ENCODE results near the gene DYNC1I1. TPM values are rescaled to one million over a fixed set of nuclear protein-coding genes. Genes with fewer than 3 reads are reported as not detected.

Gene DYNC1I1
- under 1 TPM; 0.34 to 0.58 (median 0.50) TPM for polyA plus RNA-seq (ENCODE audit: insufficient read length in 4 of 4)

DNA sequence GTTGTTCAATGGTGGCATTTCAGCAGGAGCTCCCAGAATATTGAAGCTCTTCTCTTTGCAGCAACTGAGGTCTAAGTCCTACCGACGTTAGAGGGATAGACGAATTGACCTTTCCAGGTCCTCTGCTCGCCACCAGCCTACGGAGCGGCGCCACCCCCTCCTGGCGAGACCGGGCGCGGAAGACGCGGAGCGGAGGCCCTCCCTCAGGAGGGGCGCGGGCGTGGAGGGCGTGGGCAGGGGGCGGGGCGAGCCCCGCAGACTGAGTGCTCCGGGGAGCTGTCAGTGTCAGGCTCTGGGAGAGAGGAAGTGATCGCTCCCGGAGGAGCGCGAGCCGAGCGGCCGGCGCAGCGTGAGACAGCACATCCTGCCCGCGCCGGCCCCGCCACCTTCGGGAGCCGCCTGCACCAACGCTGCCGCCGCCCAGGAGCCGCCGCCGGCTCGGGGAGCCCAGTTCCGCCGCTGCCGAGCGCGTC is at the start of gene DYNC1I1:
DYNC1I1 (plus strand) TSS at position 257 of the 473 bp plus-strand sequence. CDS start 32,176 bp downstream, outside the sequence.
- peak in 3 of 4 donors; percentile 16 to 34 (median 30) for DNase-seq (ENCODE audit: low read depth in 4 of 4, low spot score in 3 of 4)

DNA sequence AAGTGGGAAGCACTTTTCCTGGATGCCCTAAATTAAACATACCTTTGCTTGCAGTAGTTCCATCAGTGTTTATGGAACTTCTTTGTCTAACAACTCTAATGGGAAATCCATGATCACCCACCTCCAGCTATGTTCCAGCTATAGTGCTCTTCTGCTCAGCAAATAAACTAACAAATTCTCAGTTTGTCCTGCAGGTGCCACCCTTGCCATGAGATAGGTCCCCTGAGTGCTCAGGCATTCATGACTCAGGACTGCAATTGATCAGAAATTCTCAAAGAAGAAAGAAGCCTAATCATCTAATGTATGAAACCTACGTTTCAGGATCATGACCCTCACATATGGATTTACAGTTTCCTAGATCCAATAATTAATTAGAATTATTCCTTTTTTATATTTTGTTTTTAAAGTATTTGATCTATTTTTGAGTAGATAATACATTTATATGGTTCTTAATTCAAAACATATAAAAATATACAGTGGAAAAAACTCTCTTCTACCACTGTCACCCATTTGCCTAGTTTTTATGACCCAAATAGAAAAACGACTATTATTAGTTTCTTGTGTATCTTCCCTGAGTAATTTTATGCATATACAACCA is 48.7 kb upstream of the DYNC1I1 start:
- DNase-seq (ENCODE audit: low read depth in 4 of 4, low spot score in 3 of 4): peak in 3 of 4 donors; percentile 7 to 27 (median 22)

DNA sequence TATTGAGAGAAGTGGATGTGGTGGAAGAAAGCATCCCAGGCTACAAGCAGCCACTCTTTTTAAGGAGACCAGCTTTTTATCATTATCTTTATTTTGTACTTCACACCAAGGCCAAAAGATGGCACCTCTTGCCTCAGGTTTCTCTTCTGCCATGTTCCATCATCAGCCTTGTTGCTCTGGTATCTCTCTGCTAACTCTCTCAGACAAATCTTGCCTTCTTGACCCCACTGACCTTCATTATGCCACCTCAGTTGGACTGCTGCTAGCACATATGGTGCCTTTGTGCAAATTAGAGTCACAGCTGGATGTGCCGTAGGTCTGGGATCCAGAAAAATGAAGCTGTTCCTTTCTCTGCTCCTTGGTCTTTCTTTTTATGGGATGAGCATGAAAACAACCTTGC is 47.1 kb upstream of the DYNC1I1 start:
- no peak for DNase-seq (ENCODE audit: low read depth in 4 of 4, low spot score in 3 of 4)

DNA sequence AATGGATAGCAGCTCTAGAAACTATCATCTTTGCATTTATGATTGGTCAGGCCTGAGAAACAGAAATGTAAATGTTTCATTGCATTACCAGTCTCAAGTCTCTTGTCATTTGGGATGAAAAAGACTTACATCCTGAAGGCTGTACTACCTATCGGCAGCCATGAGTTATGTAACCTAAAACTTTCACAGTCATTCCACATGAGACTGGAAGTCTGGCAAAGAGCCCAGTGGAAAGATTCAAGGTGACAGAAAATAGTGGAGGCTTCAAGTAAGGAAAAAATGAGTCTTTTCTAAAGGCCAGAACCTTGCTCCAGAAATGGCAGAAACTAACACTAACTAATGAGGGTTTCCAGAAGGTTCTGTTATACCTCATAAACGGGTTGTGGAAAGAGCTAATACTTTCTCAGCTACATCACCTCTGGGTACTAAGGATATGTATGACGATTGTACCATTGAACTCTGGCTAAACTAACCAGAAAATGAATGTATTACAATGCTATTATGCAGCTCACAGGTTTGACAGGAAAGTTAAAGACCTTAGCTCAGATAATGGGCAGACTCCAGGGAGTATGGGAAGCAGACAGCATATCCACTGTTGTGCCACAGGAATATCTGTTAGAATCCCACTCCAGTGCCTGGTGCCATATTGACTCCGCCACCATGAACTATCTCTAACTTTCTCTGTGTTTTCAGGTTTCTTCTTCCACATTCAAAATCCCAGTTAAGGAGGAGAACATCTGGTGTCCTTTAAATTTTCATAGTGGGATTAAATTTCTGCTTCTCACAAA is 41.7 kb upstream of the DYNC1I1 start:
- no peak for DNase-seq (ENCODE audit: low read depth in 4 of 4, low spot score in 3 of 4)

- no peak for DNase-seq (ENCODE audit: low read depth in 4 of 4, low spot score in 3 of 4)
Observed at GRCh38 chr7:95736635-95737034, 35.7 kb upstream of the DYNC1I1 start.

GRCh38 chr7:95737828-95738505 is 34.4 kb upstream of the DYNC1I1 start:
- no peak for DNase-seq (ENCODE audit: low read depth in 4 of 4, low spot score in 3 of 4)

DNA sequence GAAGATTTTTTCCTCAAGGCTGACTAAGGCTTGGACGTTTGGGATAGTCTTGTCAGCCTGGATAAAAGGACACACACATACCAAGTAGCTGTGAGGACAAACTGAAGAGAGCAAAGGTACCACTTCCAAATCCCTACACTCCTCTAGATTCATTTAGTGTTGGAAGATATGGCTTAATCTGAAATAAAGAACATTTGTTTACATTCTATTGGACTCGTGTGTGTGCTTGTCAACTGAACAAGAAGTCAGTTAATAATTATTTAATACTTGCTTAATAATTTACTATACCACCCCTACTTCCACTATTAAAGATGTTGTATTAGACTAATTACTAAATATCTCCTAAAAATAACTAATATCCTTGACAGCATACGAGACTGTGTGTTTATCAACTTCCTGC is 23.3 kb upstream of the DYNC1I1 start:
- DNase-seq (ENCODE audit: low read depth in 4 of 4, low spot score in 3 of 4): no peak

DNA sequence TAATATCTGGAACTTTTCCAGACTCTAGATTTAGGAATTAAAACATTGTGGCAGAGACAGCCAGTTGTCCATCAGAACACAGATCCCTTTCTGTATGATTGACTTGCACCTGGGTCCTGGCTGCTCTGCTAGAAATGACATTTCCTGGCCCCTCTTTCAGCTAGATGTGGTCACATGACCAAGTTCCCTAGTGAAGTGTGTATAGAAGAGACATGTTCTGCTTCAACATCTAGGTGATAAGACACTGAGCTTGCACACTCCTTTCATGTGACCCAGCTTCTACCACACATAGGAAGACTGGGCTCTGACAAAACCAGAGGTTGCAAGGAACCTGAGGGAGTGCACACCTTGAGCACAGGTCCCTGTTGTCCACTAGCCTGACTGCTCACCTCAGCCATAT is 22.8 kb upstream of the DYNC1I1 start:
- no peak for DNase-seq (ENCODE audit: low read depth in 4 of 4, low spot score in 3 of 4)

- DNase-seq (ENCODE audit: low read depth in 4 of 4, low spot score in 3 of 4): no peak
Observed at GRCh38 chr7:95753440-95753839, 18.9 kb upstream of the DYNC1I1 start.

DNA sequence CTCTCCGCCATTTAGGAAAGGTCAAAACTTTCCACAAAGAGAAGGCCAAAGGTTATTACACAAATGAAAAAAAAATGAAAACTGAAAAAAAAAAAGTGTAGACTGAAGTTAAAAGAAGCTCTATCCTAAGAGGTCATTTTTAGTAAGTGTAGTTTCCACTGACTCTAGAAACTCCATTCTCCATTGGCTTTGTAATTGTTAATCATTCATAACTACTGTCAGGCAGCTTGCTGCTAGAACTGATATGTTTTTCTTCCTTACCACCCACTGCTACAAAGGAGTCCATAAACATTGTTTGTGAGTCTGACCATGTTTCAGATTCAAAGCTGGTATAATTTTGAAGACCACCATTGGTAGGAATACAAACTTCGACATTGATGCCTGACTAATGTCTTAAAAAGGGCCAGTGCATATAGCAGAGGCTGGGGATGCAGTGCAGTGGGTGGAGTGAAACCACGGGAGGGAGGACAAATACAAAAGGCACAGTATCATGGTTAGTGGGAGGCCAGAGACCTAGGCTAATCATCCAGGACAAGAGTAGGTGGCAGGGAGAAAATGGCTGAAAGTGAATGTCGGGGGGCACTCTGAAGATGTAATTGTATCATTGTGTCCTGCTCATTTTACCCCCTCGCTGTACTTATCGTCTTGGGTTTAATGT is 16.9 kb upstream of the DYNC1I1 start:
- no peak for DNase-seq (ENCODE audit: low read depth in 4 of 4, low spot score in 3 of 4)

GRCh38 chr7:95758187-95758586 is 14.2 kb upstream of the DYNC1I1 start:
- no peak for DNase-seq (ENCODE audit: low read depth in 4 of 4, low spot score in 3 of 4)

GRCh38 chr7:95766086-95766485 is 6.3 kb upstream of the DYNC1I1 start:
- no peak for DNase-seq (ENCODE audit: low read depth in 4 of 4, low spot score in 3 of 4)

DNA sequence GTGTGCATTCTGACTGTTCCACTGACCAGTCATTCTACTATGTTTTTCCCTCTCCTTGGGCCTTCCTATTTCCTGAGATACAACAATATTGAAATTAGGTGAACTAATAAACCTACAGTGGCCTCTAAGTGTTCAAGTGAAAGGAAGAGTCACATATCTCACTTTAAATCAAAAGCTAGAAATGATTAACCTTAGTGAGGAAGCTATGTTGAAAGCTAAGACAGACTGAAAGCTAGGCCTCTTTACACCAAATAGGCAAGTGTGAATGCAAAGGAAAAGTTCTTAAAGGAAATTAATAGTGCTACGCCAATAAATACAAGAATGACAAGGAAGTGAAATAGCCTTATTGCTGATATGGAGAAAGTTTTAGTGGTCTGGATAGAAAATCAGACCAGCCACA is 5.7 kb upstream of the DYNC1I1 start:
- no peak for DNase-seq (ENCODE audit: low read depth in 4 of 4, low spot score in 3 of 4)

GRCh38 chr7:95772771-95773581 is 622 bp downstream of the DYNC1I1 start:
- peak in 1 of 4 donors; percentile 12 for DNase-seq (ENCODE audit: low read depth in 4 of 4, low spot score in 3 of 4)

GRCh38 chr7:95776561-95777185 is 4.3 kb downstream of the DYNC1I1 start:
- no peak for DNase-seq (ENCODE audit: low read depth in 4 of 4, low spot score in 3 of 4)

DNA sequence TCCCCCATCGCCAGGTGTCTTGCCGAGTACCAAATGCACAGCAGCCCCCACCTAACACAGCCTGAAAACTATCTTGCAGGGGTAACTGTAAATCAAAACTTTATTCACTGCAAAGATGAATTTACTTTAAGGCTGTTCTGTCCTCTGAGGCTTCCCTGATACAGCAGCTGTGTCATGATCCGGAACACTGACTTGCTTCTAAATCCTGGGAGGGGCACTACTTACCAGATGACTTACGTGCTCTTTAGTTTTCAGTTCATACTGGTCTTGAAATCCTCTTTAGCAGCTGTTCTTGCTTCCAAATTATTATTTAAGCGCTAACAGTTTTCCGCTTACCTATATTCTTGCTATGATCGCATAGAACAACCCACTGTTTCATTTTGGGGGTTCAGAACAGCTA is 4.9 kb downstream of the DYNC1I1 start:
- no peak for DNase-seq (ENCODE audit: low read depth in 4 of 4, low spot score in 3 of 4)

- no peak for DNase-seq (ENCODE audit: low read depth in 4 of 4, low spot score in 3 of 4)
Observed at GRCh38 chr7:95780665-95781064, 8.3 kb downstream of the DYNC1I1 start.

GRCh38 chr7:95781961-95782586 is 9.7 kb downstream of the DYNC1I1 start:
- DNase-seq (ENCODE audit: low read depth in 4 of 4, low spot score in 3 of 4): no peak

- DNase-seq (ENCODE audit: low read depth in 4 of 4, low spot score in 3 of 4): no peak
Observed at GRCh38 chr7:95784796-95785195, 12.4 kb downstream of the DYNC1I1 start.

Measured in right renal pelvis (tissue), 4 donors.